Measurements from ENCODE around the gene SLC6A7. TPM values are rescaled to one million over a fixed set of nuclear protein-coding genes. Genes with fewer than 3 reads are reported as not detected.

The SLC6A7 gene
- total RNA-seq, 1 donor from 2014 or later: not detected

GRCh38 chr5:150202501-150202900, 12.6 kb downstream of the SLC6A7 start:
- Mint-ChIP-seq H3K4me1 (no peaks in the 10 kb centered on the region), H3K27ac (no peak overlapping the region), H3K27me3 (peaks cover 7% of the 10 kb centered on the region), H3K36me3 (ENCODE audit: low read depth) (no peaks in the 10 kb centered on the region), H3K9me3 (no peaks in the 10 kb centered on the region), H3K4me3 (no peak overlapping the region)
- DNase-seq (no peak), ATAC-seq (ENCODE audit: low read depth) (no peak)
- no peak for TF ChIP-seq CTCF (IDR thresholded peaks at IDR 0.05)
- POLR2A ChIA-PET: no interaction called here
- intact Hi-C loops (cut with micrococcal nuclease): no loop called here
- CTCF ChIA-PET: no interaction called here

GRCh38 chr5:150203832-150204589, 14.1 kb downstream of the SLC6A7 start:
- no peaks in the 10 kb centered on the region for H3K9me3 Mint-ChIP-seq
- intact Hi-C loops (cut with micrococcal nuclease): no loop called here
- no peak for TF ChIP-seq CTCF (IDR thresholded peaks at IDR 0.05)
- H3K4me3 Mint-ChIP-seq: no peak overlapping the region
- ChIA-PET CTCF (no interaction called here), POLR2A (no interaction called here)
- peaks cover 19% of the 10 kb centered on the region for H3K27me3 Mint-ChIP-seq
- H3K27ac Mint-ChIP-seq: no peak overlapping the region
- H3K4me1 Mint-ChIP-seq: peaks cover 5% of the 10 kb centered on the region
- DNase-seq (no peak), ATAC-seq (ENCODE audit: low read depth) (no peak)
- no peaks in the 10 kb centered on the region for H3K36me3 Mint-ChIP-seq (ENCODE audit: low read depth)

- ATAC-seq (ENCODE audit: low read depth) (no peak), DNase-seq (no peak)
- no peak overlapping the region for H3K27ac Mint-ChIP-seq
- ChIA-PET CTCF (no interaction called here), POLR2A (no interaction called here)
- H3K9me3 Mint-ChIP-seq: no peaks in the 10 kb centered on the region
- TF ChIP-seq CTCF (IDR thresholded peaks at IDR 0.05): no peak
- intact Hi-C loops (cut with micrococcal nuclease): no loop called here
- H3K4me3 Mint-ChIP-seq: no peak overlapping the region
- peaks cover 22% of the 10 kb centered on the region for H3K27me3 Mint-ChIP-seq
- H3K36me3 Mint-ChIP-seq (ENCODE audit: low read depth): no peaks in the 10 kb centered on the region
- peaks cover 9% of the 10 kb centered on the region for H3K4me1 Mint-ChIP-seq
Observed at GRCh38 chr5:150204590-150204960, 14.7 kb downstream of the SLC6A7 start.

- CTCF ChIA-PET: no interaction called here
- Mint-ChIP-seq H3K27ac (no peak overlapping the region), H3K27me3 (peaks cover 28% of the 10 kb centered on the region), H3K36me3 (ENCODE audit: low read depth) (no peaks in the 10 kb centered on the region), H3K9me3 (no peaks in the 10 kb centered on the region), H3K4me3 (no peak overlapping the region), H3K4me1 (peaks cover 9% of the 10 kb centered on the region)
- POLR2A ChIA-PET: no interaction called here
- DNase-seq (no peak), ATAC-seq (ENCODE audit: low read depth) (no peak)
- TF ChIP-seq CTCF (IDR thresholded peaks at IDR 0.05): no peak
- intact Hi-C loops (cut with micrococcal nuclease): no loop called here
Observed at GRCh38 chr5:150206098-150206778, 16.4 kb downstream of the SLC6A7 start.

- H3K9me3 Mint-ChIP-seq: no peaks in the 10 kb centered on the region
- intact Hi-C loops (cut with micrococcal nuclease): no loop called here
- DNase-seq (no peak), ATAC-seq (ENCODE audit: low read depth) (no peak)
- H3K4me1 Mint-ChIP-seq: peaks cover 9% of the 10 kb centered on the region
- ChIA-PET POLR2A (no interaction called here), CTCF (no interaction called here)
- no peaks in the 10 kb centered on the region for H3K36me3 Mint-ChIP-seq (ENCODE audit: low read depth)
- H3K27me3 Mint-ChIP-seq: peaks cover 28% of the 10 kb centered on the region
- TF ChIP-seq CTCF (IDR thresholded peaks at IDR 0.05): no peak
- no peak overlapping the region for H3K4me3 Mint-ChIP-seq
- no peak overlapping the region for H3K27ac Mint-ChIP-seq
Observed at GRCh38 chr5:150206779-150207115, 16.9 kb downstream of the SLC6A7 start.
